Hematopoietic multipotent progenitor cell treated with erythropoietin and hydrocortisone succinate and interleukin-3 and kit ligand, for 8 days (in vitro differentiated cells): ENCODE results near the gene FAM120A.
A peak's percentile ranks its signal among the peaks of the same experiment; 100 is the strongest.

Experiments used
- DNase-seq: peaks from one replicate; pipeline ENCODE4 v3.0.0-alpha.2; 2015

FAM120A gene

DNA sequence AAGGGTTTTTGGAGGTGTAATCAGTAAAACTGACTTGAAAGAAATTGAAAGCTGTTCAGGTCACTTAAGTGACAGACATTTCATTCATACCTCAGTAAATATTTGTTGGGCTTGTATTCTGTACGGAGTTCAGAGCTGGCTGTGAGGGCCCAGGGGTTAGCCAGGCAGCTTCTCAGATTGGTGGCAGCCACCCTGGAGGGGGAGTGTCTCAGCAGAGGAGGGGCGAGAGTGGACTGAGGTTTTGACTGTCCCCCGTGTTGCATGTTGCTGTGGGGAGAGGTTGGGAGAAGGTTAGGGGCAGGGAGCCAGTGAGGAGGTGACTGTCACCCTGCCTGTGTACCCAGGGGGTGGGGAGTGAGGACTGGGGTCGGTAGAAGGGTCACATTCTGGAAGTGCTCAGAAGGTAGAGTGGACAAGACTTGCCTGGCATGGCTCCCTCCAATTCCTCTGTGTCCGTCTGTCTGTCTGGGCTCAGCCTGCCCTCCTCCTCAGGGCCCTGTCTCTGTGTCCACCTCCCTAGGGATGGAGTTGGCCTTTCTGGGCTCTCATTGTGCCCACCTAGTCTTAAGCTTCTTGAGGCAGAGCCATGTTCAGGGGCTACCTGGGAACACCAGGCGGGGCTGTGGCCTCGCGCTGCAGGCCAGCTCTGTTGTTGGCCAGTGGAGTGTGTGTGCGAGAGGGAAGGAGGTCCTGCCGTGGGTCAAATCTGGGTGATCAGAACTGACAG lies 129.3 kb downstream of the FAM120A start:
- DNase-seq, result no peak

- DNase-seq, result no peak
Measured at GRCh38 chr9:93582115-93582514, 130.6 kb downstream of the FAM120A start.

DNA sequence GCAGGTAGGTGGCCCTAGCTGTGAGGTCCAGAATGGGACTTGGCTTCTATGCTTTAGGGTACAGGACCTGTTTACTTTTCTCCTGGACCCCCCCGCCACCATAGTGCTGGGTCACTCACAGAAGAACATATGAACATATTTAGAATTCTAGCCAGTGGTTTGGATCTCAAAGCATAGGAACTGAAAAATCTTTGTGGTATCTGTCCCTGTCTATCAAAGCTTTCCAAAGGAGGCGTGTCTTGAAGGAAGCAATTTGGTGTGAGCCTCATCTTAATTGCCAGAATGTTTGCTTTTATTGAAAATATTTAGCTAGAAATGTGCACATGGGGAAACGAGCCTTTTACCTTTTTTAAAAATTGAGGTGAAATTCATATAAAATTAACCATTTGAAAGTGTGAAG lies 131.1 kb downstream of the FAM120A start:
- DNase-seq, result no peak

DNA sequence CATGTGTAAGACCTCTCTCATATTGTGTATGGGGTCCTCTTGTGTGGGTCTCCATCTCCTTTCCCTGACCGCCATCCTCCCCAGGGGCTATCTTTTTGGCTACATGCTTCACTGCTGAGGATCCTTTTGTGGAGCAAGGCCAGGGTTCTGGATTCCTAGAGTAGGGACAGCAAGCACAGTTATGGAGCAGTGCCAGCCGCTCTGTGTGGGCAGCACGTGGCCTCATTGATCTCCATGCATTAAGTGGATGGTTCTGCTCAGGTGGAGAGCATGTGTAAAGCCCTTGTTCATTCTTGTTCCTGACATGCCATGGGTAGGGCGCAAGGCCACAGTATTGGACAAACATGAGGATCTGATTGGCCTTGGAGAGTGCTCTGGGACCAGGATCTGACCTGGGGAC lies 133.8 kb downstream of the FAM120A start:
- DNase-seq, result no peak

GRCh38 chr9:93585695-93586094 lies 134.2 kb downstream of the FAM120A start:
- DNase-seq, result no peak

DNA sequence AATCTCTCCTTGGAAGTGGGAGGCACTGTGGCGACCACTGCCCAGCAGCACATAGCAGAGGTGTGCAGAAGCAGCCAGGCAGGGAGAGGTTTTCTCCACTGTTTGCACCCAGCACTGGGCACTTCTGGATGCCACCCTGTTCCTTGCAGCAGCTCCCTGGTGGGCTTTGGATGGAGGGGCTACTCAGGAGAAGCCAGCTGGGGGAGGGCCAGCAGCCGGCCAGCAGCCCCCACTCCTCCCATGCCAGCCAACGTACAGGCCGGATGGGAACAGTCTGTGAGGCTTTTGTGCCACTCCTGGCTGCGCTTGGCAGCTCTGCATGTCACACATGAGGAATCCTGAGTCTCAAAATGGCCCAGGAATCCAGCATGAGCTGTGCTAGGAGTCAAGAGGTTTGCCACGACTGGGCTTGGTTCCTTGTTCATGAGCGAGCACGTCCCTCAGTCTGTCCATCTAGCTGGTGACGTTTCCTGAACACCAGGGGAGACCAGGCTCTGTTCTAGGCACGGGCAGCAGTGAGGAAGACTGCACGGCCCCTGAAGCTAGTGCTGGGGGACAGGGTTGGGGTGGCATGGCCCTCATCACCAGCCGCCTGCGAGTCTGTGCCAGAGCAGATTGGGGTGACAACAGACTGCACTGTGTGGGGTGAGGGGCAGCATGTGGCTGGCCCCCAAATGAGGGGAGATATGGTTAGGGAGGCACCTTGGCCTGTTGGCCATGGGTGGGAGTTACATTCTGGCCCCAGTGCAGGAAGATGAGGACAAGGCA lies 135.0 kb downstream of the FAM120A start:
- no peak for DNase-seq

GRCh38 chr9:93587284-93587650 lies 135.8 kb downstream of the FAM120A start:
- DNase-seq, result no peak

DNA sequence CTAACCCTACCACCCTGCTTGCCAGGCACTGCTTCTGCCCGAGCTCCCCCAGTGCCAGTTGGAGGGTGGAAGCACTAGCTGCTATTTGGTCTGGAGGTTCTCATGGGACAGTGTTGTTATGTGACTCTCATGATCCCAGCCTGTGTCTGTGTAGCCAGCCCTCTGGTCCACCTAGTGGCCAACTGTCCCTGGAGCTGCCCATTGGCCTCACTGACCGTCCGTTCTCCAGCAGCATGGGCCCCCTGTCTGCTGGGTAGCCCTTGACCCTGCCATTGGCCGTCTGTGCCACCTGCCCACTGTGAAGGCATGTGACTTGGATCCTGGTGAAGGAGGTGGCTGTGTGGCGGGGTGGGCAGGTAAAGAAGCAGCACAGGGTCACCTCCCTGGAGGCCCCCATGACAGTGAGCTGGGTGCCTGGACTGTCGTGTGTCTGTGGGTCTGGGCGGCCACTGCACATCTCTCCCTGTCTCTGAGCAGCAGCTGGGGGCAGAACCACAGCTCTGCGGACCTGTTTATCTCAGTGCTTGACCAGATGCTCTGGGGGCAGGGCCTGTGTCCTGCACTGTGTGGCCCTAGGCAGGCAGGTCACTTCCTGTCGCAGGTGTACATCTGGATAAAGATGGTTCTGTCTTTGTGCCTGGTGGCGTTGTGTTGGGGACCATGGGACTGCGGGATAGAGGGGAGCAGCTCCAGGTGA lies 136.3 kb downstream of the FAM120A start:
- no peak for DNase-seq

- DNase-seq, result no peak
Measured at GRCh38 chr9:93588641-93589609, 137.4 kb downstream of the FAM120A start.

DNA sequence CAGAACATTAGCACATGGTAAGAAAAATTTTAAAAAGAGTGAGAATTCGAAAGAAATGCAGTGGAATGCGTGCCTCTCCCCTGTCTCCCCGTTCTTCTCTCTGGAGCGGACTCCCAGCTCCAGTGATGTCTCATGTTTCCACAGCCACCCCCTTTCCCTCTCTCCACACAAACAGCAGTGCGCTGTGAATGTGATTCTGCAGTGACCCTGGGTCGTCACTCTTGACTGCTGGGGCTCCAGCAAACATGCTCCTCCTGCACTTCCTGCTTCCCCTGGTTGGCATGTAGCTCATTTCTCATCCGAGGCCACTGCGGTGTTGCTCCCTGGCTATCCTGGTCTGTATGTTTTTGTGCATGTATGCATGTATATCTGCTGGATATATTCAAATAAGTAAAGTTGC lies 138.2 kb downstream of the FAM120A start:
- DNase-seq, result no peak

DNA sequence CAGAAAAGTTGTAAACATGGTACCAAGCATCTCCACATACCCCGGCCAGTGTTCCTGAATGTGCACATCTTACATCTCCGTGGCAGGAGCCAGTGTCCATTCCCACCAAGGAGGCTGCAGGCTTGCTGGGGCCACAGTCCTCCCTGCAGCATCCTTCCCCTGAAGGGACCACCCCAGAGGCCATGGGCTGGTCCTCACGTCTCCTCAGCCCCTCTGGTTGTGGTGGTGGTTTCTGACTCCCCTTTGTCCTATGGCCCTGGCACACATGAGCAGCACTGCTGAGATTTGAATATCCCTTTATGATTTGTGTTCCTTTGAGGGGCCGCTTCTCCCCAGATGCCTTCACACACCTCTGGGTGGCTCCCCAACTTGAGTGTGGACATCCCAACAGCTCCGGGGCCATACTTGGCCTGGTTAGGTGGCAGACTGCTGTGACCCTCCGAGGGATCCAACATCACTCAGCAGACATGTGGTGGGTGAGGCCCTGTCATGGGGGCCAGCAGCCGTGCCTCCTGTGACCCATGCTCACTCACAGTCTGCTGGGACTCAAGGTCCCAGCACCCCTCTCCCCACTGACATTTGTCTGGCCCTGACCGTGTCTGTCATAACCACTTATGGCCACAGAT lies 139.2 kb downstream of the FAM120A start:
- no peak for DNase-seq

GRCh38 chr9:93591301-93592007 lies 140.0 kb downstream of the FAM120A start:
- no peak for DNase-seq

GRCh38 chr9:93592008-93592642 lies 140.6 kb downstream of the FAM120A start:
- peak; percentile 13 for DNase-seq

- DNase-seq, result peak; percentile 16
Measured at GRCh38 chr9:93592643-93593021, 141.1 kb downstream of the FAM120A start.

- DNase-seq, result no peak
Measured at GRCh38 chr9:93593144-93593658, 141.7 kb downstream of the FAM120A start.

- DNase-seq, result peak; percentile 34
Measured at GRCh38 chr9:93594041-93594756, 142.7 kb downstream of the FAM120A start.

GRCh38 chr9:93595461-93595860 lies 144.0 kb downstream of the FAM120A start:
- no peak for DNase-seq

- DNase-seq, result no peak
Measured at GRCh38 chr9:93595861-93596365, 144.4 kb downstream of the FAM120A start.

GRCh38 chr9:93596399-93596798 lies 144.9 kb downstream of the FAM120A start:
- DNase-seq, result no peak
